ENCODE measurements around the gene MYBL2. TPM values are rescaled to one million over a fixed set of nuclear protein-coding genes. Genes with fewer than 3 reads are reported as not detected.
"Not testable (repeated sequence)": the region's sequence is repeated elsewhere in the genome, so short reads cannot be mapped to it uniquely, and the experiment has no call there.

Gene MYBL2
- total RNA-seq: under 1 TPM in 1 of 4 donors, not detected in 3; 0.27 TPM
- polyA plus RNA-seq: 10 to 100 TPM in 1 of 3 donors, 1 to 10 TPM in 2; 1.2 to 40.6 (median 6.9) TPM

GRCh38 chr20:43666376-43667328, at the start of gene MYBL2:
TSS of gene MYBL2 (plus strand) at chr20:43667114. CDS start at chr20:43667284, 170 bp downstream.
- intact Hi-C loops (cut with DNase I): no loop called here
- Histone ChIP-seq H3K36me3 (no peaks in the 10 kb centered on the region), H3K4me1 (peaks cover 0 to 15% (median 12%) of the 10 kb centered on the region in 4 donors), H3K27me3 (peaks cover 16 to 68% (median 45%) of the 10 kb centered on the region in 3 donors), H3K4me3 (peak within 1 kb of the TSS in 3 of 4 donors; percentile 11 to 37 (median 22)), H3K9me3 (no peaks in the 10 kb centered on the region), H3K27ac (no peak within 1 kb of the TSS)
- 9 to 12% methylated on average over 90 of the region's 90 CpGs for WGBS, 2 donors
- no peak for DNase-seq
- no peak for TF ChIP-seq POLR2AphosphoS5 (IDR thresholded peaks at IDR 0.05)
- no peak for TF ChIP-seq EP300 (IDR thresholded peaks at IDR 0.05)
- no peak for TF ChIP-seq POLR2A (IDR thresholded peaks at IDR 0.05)
- TF ChIP-seq CTCF (IDR thresholded peaks at IDR 0.05): no peak

- Histone ChIP-seq H3K27ac (no peak overlapping the region), H3K4me3 (no peak overlapping the region), H3K9me3 (no peaks in the 10 kb centered on the region), H3K27me3 (no peaks in the 10 kb centered on the region), H3K36me3 (peaks cover 11 to 88% (median 28%) of the 10 kb centered on the region in 4 donors), H3K4me1 (no peaks in the 10 kb centered on the region)
- DNase-seq: no peak
- WGBS, 2 donors: 97 to 98% methylated on average over 8 of the region's 8 CpGs
- TF ChIP-seq POLR2AphosphoS5 (IDR thresholded peaks at IDR 0.05): no peak
- no peak for TF ChIP-seq POLR2A (IDR thresholded peaks at IDR 0.05)
- intact Hi-C loops (cut with DNase I): no loop called here
These were observed 35.3 kb upstream of the MYBL2 start for GRCh38 chr20:43631598-43631997.

- TF ChIP-seq CTCF (IDR thresholded peaks at IDR 0.05) (no peak), POLR2AphosphoS5 (IDR thresholded peaks at IDR 0.05) (no peak), EP300 (IDR thresholded peaks at IDR 0.05) (no peak), POLR2A (IDR thresholded peaks at IDR 0.05) (no peak)
- H3K27me3 ChIP-seq: no peaks in the 10 kb centered on the region
- H3K9me3 ChIP-seq: no peaks in the 10 kb centered on the region
These were observed 30.5 kb upstream of the MYBL2 start for GRCh38 chr20:43636429-43636828.

GRCh38 chr20:43642548-43642947, 24.4 kb upstream of the MYBL2 start:
- no peaks in the 10 kb centered on the region for H3K4me1 ChIP-seq
- 94 to 95% methylated on average over 4 of the region's 4 CpGs for WGBS, 2 donors
- no peak overlapping the region for H3K27ac ChIP-seq
- intact Hi-C loops (cut with DNase I): no loop called here
- no peak overlapping the region for H3K4me3 ChIP-seq
- no peaks in the 10 kb centered on the region for H3K27me3 ChIP-seq
- H3K36me3 ChIP-seq: peaks cover 8 to 70% (median 33%) of the 10 kb centered on the region in 4 donors
- no peak for TF ChIP-seq POLR2A (IDR thresholded peaks at IDR 0.05)
- no peak for TF ChIP-seq EP300 (IDR thresholded peaks at IDR 0.05)
- no peak for TF ChIP-seq POLR2AphosphoS5 (IDR thresholded peaks at IDR 0.05)
- no peak for TF ChIP-seq CTCF (IDR thresholded peaks at IDR 0.05)
- no peaks in the 10 kb centered on the region for H3K9me3 ChIP-seq
- DNase-seq: no peak

More at GRCh38 chr20:43636429-43636828, 30.5 kb upstream of the MYBL2 start:
- Histone ChIP-seq H3K4me1 (no peaks in the 10 kb centered on the region), H3K27ac (no peak overlapping the region), H3K4me3 (no peak overlapping the region), H3K36me3 (peaks cover 22 to 88% (median 36%) of the 10 kb centered on the region in 4 donors)
- intact Hi-C loops (cut with DNase I): no loop called here
- 93 to 96% methylated on average over 2 of the region's 2 CpGs for WGBS, 2 donors
- no peak for DNase-seq

- DNase-seq: no peak
- WGBS, 2 donors: 70 to 77% methylated on average over 3 of the region's 3 CpGs
- Histone ChIP-seq H3K36me3 (peaks cover 0 to 20% (median 14%) of the 10 kb centered on the region in 4 donors), H3K27ac (no peak overlapping the region), H3K4me1 (no peaks in the 10 kb centered on the region), H3K4me3 (no peak overlapping the region), H3K27me3 (no peaks in the 10 kb centered on the region), H3K9me3 (no peaks in the 10 kb centered on the region)
- intact Hi-C loops (cut with DNase I): no loop called here
- no peak for TF ChIP-seq EP300 (IDR thresholded peaks at IDR 0.05)
These were observed 15.9 kb upstream of the MYBL2 start for GRCh38 chr20:43650997-43651525.

- 94 to 96% methylated on average over 10 of the region's 10 CpGs for WGBS, 2 donors
- peaks cover 0 to 14% (median 8%) of the 10 kb centered on the region in 4 donors for H3K36me3 ChIP-seq
- H3K27ac ChIP-seq; DNase-seq; H3K4me1 ChIP-seq; intact Hi-C loops (cut with DNase I); H3K9me3 ChIP-seq; H3K4me3 ChIP-seq; H3K27me3 ChIP-seq: not testable (repeated sequence)
These were observed 15.2 kb upstream of the MYBL2 start for GRCh38 chr20:43651650-43652184.

Measured in sigmoid colon (tissue), 7 donors.